Spleen (tissue), 7 donors: ENCODE data around the gene STK24.

Experiments
- POLR2AphosphoS5 ChIP-seq, 3 donors: sonication (generic); formaldehyde crosslinking; IDR thresholded peaks; one replicate each; pipeline ENCODE4 v1.5.1; 2017; ENCODE audit warnings: antibody characterized with exemption in 3 of 3
- TF ChIP-seq, protein P1 (sequence below), 11 experiments: fragments of 200-600 bp in 7 of 11; fragments of 450-650 bp in 4 of 11; sonication (generic) in 4 of 11; IDR thresholded peaks in 8 of 11; conservative IDR thresholded peaks in 3 of 11; 1 replicate in 7 of 11; 2 replicates in 4 of 11; pipeline versions ENCODE4 v1.4.0 to v1.8.0; 2016 to 2021; ENCODE audit warnings: antibody characterized with exemption in 11 of 11, inconsistent platforms in 4 of 11, mild to moderate bottlenecking in 1 of 11
- donor health status: DM: no; HTN: no; CAD: no; lungs with moderate emphysema.
- donor health status: DM: no; HTN: no; CAD: no.
- donor health status: DM: no; HTN: no; CAD: no.

- TF ChIP-seq, protein P1, sequence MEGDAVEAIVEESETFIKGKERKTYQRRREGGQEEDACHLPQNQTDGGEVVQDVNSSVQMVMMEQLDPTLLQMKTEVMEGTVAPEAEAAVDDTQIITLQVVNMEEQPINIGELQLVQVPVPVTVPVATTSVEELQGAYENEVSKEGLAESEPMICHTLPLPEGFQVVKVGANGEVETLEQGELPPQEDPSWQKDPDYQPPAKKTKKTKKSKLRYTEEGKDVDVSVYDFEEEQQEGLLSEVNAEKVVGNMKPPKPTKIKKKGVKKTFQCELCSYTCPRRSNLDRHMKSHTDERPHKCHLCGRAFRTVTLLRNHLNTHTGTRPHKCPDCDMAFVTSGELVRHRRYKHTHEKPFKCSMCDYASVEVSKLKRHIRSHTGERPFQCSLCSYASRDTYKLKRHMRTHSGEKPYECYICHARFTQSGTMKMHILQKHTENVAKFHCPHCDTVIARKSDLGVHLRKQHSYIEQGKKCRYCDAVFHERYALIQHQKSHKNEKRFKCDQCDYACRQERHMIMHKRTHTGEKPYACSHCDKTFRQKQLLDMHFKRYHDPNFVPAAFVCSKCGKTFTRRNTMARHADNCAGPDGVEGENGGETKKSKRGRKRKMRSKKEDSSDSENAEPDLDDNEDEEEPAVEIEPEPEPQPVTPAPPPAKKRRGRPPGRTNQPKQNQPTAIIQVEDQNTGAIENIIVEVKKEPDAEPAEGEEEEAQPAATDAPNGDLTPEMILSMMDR (IDR thresholded peaks at IDR 0.05 in 8 of 11, conservative IDR thresholded peaks at IDR 0.05 in 3 of 11) = no peak
- no peak for TF ChIP-seq POLR2AphosphoS5 (IDR thresholded peaks at IDR 0.05)
Observed at GRCh38 chr13:98568918-98569317, 8.0 kb downstream of the STK24 start.
